Measurements from ENCODE around the gene PTPRJ. TPM values are rescaled to one million over a fixed set of nuclear protein-coding genes. Genes with fewer than 3 reads are reported as not detected.
A peak's percentile ranks its signal among the peaks of the same experiment; 100 is the strongest.

Gene PTPRJ
- total RNA-seq, 1 experiment from 2014 or later = 10.5 TPM

GRCh38 chr11:47986219-47986618, 5.9 kb downstream of the PTPRJ start:
- Histone ChIP-seq H3K9me2 (replicated peaks; ENCODE audit: low read length) (no peaks in the 10 kb centered on the region), H2AFZ (ENCODE audit: low read length) (no peak overlapping the region), H4K20me1 (ENCODE audit: low read length) (no peaks in the 10 kb centered on the region), H3K36me3 (ENCODE audit: low read depth, low read length) (no peaks in the 10 kb centered on the region), H3K27ac (ENCODE audit: low read length) (peak overlapping the region; percentile 9; the same call in 1 of the 2 replicates), H3K9ac (ENCODE audit: low read length) (no peak overlapping the region), H3K4me3 (ENCODE audit: low read length) (no peak overlapping the region), H3K4me1 (ENCODE audit: insufficient read depth, low read length) (peaks cover 45% of the 10 kb centered on the region), H3F3A (ENCODE audit: low read length, unreplicated experiment) (no peaks in the 10 kb centered on the region), H3K9me3 (ENCODE audit: low read length) (no peaks in the 10 kb centered on the region), H3K27me3 (ENCODE audit: low read length) (no peaks in the 10 kb centered on the region), H3K79me2 (ENCODE audit: low read length) (peaks cover 96% of the 10 kb centered on the region), H3K4me2 (ENCODE audit: low read length) (0 out of 2 replicates have a peak overlapping the region, but pooled peaks have one; percentile 26)
- POLR2A ChIA-PET (ENCODE audit: unreplicated experiment) = interaction anchor here (0.6 kb wide), 2 partner anchors 78 to 120 kb away, joined by 3 read pairs; no protein-coding TSS in a partner anchor
- TF ChIP-seq CTCF (conservative IDR thresholded peaks at IDR 0.05; ENCODE audit: low read depth, low read length) (no peak), EZH2phosphoT487 (IDR thresholded peaks at IDR 0.05; ENCODE audit: borderline replicate concordance, low read length) (no peak), EZH2 (IDR thresholded peaks at IDR 0.05; ENCODE audit: low read length, unreplicated experiment) (no peak)
- ATAC-seq (no peak), DNase-seq (no peak)
- intact Hi-C loops (cut with micrococcal nuclease) = loop anchor here (10.0 kb wide), 1 partner anchor 131 kb away; no protein-coding TSS in a partner anchor
- CTCF ChIA-PET = no interaction called here
- BruUV-seq (replicated peaks) = no TSS peak

- Histone ChIP-seq H3K27ac (ENCODE audit: low read length) (no peak overlapping the region), H3K9me2 (replicated peaks; ENCODE audit: low read length) (no peaks in the 10 kb centered on the region), H3K9ac (ENCODE audit: low read length) (no peak overlapping the region), H3K4me1 (ENCODE audit: insufficient read depth, low read length) (peaks cover 50% of the 10 kb centered on the region), H4K20me1 (ENCODE audit: low read length) (no peaks in the 10 kb centered on the region), H3K27me3 (ENCODE audit: low read length) (no peaks in the 10 kb centered on the region), H3K79me2 (ENCODE audit: low read length) (peaks cover 96% of the 10 kb centered on the region), H2AFZ (ENCODE audit: low read length) (no peak overlapping the region), H3K4me2 (ENCODE audit: low read length) (0 out of 2 replicates have a peak overlapping the region, but pooled peaks have one; percentile 26), H3K4me3 (ENCODE audit: low read length) (no peak overlapping the region), H3F3A (ENCODE audit: low read length, unreplicated experiment) (no peaks in the 10 kb centered on the region), H3K36me3 (ENCODE audit: low read depth, low read length) (no peaks in the 10 kb centered on the region), H3K9me3 (ENCODE audit: low read length) (no peaks in the 10 kb centered on the region)
- DNase-seq (peak; percentile 73), ATAC-seq (peak; percentile 52)
- TF ChIP-seq CTCF (conservative IDR thresholded peaks at IDR 0.05; ENCODE audit: low read depth, low read length) (no peak), EZH2 (IDR thresholded peaks at IDR 0.05; ENCODE audit: low read length, unreplicated experiment) (no peak), EZH2phosphoT487 (IDR thresholded peaks at IDR 0.05; ENCODE audit: borderline replicate concordance, low read length) (no peak)
- POLR2A ChIA-PET (ENCODE audit: unreplicated experiment) = interaction anchor here (0.6 kb wide), 2 partner anchors 78 to 120 kb away, joined by 3 read pairs; no protein-coding TSS in a partner anchor
- intact Hi-C loops (cut with micrococcal nuclease) = loop anchor here (10.0 kb wide), 1 partner anchor 132 kb away; no protein-coding TSS in a partner anchor
- CTCF ChIA-PET = no interaction called here
- BruUV-seq (replicated peaks) = no TSS peak
Measured at GRCh38 chr11:47986742-47987141, 6.4 kb downstream of the PTPRJ start.

- Histone ChIP-seq H3K79me2 (ENCODE audit: low read length) (peaks cover 96% of the 10 kb centered on the region), H3K4me3 (ENCODE audit: low read length) (no peak overlapping the region), H2AFZ (ENCODE audit: low read length) (no peak overlapping the region), H3K36me3 (ENCODE audit: low read depth, low read length) (no peaks in the 10 kb centered on the region), H3K9me3 (ENCODE audit: low read length) (no peaks in the 10 kb centered on the region), H3F3A (ENCODE audit: low read length, unreplicated experiment) (no peaks in the 10 kb centered on the region), H3K9ac (ENCODE audit: low read length) (no peak overlapping the region), H4K20me1 (ENCODE audit: low read length) (no peaks in the 10 kb centered on the region), H3K9me2 (replicated peaks; ENCODE audit: low read length) (no peaks in the 10 kb centered on the region), H3K27me3 (ENCODE audit: low read length) (no peaks in the 10 kb centered on the region), H3K4me1 (ENCODE audit: insufficient read depth, low read length) (peaks cover 48% of the 10 kb centered on the region), H3K27ac (ENCODE audit: low read length) (no peak overlapping the region), H3K4me2 (ENCODE audit: low read length) (no peak overlapping the region)
- ChIA-PET CTCF (no interaction called here), POLR2A (ENCODE audit: unreplicated experiment) (no interaction called here)
- TF ChIP-seq EZH2phosphoT487 (IDR thresholded peaks at IDR 0.05; ENCODE audit: borderline replicate concordance, low read length) (no peak), EZH2 (IDR thresholded peaks at IDR 0.05; ENCODE audit: low read length, unreplicated experiment) (no peak), CTCF (conservative IDR thresholded peaks at IDR 0.05; ENCODE audit: low read depth, low read length) (no peak)
- no peak for DNase-seq
- intact Hi-C loops (cut with micrococcal nuclease) = loop anchor here (10.0 kb wide), 1 partner anchor 133 kb away; no protein-coding TSS in a partner anchor
- BruUV-seq (replicated peaks) = no TSS peak
- ATAC-seq = no peak
Measured at GRCh38 chr11:47987310-47987709, 7.0 kb downstream of the PTPRJ start.
